ELR (cell line): ENCODE measurements around the gene WARS2.
A peak's percentile ranks its signal among the peaks of the same experiment; 100 is the strongest.

ENCODE experiments used
- DNase-seq: peaks from one replicate; pipeline ENCODE4 v3.0.0-alpha.2; 2015; ENCODE audit warnings: low read depth

The WARS2 gene

DNA sequence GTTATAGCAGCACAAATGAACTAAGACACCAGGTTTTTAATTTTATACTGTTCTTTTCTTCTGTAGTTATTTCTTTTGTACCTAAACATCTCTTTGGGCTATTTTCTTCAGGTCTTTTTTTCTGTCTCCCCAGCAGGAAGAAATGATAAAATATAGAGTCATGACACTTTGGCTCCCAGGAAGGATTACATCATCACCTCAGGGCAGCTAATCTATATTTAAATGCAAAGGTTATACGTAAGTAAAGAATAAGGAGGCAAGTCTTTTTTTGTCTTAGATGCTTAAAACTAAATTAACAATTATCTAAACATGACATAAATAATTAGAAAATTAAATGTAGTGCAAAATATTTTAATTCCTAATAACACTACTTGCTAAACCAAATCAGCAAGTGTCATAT lies 57.0 kb downstream of the WARS2 start:
- peak; percentile 15 for DNase-seq

DNA sequence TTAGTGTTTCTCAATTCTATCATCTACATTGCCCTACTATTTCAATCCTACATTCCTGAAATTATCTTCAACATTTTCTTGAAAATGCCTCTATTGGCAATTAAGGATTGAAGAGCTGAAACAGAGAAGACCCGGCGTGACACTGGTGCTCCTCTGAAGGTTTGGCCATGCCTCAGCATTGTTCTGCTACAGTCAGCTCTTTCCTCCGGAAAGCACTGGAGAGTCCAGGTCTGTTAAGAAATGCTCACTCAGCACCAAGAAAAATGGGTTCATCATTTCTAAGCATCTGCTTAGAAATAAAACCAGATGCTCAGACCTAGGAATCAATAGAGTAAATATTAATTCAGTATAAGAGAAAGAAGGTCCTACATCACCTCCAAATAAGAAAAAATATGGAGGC lies 58.8 kb downstream of the WARS2 start:
- DNase-seq: no peak

DNA sequence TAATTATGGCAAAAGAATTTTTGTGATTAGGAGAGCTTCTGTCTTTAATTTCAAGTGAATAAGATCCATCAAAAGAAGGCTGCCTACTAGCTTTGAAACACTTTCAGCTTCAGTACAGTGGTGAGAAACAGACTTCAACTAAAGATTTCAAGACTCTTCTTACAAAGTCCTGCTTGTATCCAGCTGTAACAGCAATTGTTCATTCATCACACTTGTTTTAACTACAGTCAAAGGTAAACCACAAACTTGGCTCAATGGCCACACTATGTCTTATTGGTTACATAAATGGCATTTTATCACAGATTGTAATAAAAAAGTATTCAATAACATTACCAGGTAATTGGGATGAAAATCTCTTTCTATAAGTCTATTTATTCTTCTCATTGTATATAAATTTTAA lies 59.2 kb downstream of the WARS2 start:
- DNase-seq: peak; percentile 12

DNA sequence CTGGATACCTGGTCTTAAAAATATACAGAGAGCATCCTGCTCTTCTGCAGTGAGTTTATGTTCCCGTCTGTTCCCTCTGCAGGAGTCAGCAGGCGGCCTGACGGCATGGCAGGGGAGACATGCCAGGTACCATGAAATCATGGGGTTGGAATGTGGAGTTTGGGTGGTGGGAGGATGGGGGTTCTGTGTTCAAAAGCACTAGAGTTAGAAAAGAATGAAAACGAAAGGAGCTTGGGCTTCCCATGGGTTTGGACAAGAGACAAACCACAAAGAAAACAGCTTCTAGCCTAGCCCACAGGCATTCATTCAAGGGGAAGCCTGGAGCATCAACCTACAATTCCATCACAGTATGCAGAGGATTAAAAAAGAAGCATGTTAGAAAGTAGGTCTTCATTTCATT lies 59.9 kb downstream of the WARS2 start:
- peak; percentile 79 for DNase-seq

DNA sequence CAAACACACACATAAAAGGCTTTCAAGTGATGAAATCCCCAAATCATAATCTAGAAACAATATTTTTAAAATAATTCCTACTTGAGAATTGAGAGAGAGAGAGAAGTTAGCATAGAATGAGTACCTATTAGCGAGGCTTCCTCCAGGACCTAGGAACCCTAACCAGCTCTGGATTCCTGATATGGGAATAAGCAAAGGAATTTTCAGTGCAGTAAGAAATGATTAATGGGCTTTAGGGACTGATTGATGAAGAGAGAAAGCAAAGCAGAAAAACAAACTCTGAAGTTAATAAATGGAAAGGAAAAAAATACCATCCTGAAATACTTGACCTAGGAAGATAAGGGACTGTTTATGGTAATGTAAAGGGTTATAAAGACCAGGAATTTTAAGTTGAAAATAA lies 60.6 kb downstream of the WARS2 start:
- no peak for DNase-seq

- DNase-seq: peak; percentile 55
These were observed 64.8 kb downstream of the WARS2 start for GRCh38 chr1:119075614-119076013.

- DNase-seq: no peak
These were observed 69.1 kb downstream of the WARS2 start for GRCh38 chr1:119071321-119071720.

GRCh38 chr1:119069682-119070081 lies 70.8 kb downstream of the WARS2 start:
- no peak for DNase-seq

DNA sequence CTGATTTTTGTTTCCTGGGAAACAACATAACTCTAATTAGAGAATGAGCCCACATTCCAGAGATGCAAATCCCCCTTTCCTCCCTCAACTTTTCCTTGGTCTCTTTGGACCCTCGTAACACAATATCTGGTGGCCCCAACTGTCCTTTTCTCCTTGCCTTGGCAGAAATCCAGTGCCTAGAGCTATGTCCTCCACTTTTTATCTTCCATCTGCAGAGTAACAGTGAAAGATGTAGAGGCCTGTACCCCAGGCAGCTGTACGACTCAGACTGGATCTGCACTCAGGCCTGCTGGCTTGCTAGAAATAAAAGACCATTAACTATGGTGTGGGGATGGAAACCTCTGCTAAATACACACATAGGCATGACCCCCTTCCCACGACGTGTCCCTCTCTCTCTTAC lies 72.0 kb downstream of the WARS2 start:
- DNase-seq: no peak

GRCh38 chr1:119061700-119062099 lies 78.8 kb downstream of the WARS2 start:
- no peak for DNase-seq

- DNase-seq: no peak
These were observed 84.9 kb downstream of the WARS2 start for GRCh38 chr1:119055568-119055967.

DNA sequence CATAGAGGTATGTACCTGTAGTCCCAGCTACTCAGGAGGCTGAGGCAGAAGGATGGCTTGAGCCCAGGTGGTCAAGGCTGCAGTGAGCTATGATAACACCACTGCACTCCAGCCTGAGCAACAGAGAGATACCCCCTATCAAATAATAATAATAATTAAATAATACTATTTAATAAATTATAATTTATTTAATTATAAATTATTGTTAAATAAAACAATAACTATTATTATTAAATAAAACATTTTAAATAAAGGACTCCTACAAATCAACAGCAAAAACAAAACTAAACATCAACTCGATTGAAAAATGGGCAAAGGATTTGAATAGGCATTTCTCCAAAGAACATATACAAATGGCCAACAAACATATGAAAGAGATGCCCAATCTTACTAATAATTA lies 86.5 kb downstream of the WARS2 start:
- no peak for DNase-seq

- DNase-seq: no peak
These were observed 88.2 kb downstream of the WARS2 start for GRCh38 chr1:119052267-119052666.

DNA sequence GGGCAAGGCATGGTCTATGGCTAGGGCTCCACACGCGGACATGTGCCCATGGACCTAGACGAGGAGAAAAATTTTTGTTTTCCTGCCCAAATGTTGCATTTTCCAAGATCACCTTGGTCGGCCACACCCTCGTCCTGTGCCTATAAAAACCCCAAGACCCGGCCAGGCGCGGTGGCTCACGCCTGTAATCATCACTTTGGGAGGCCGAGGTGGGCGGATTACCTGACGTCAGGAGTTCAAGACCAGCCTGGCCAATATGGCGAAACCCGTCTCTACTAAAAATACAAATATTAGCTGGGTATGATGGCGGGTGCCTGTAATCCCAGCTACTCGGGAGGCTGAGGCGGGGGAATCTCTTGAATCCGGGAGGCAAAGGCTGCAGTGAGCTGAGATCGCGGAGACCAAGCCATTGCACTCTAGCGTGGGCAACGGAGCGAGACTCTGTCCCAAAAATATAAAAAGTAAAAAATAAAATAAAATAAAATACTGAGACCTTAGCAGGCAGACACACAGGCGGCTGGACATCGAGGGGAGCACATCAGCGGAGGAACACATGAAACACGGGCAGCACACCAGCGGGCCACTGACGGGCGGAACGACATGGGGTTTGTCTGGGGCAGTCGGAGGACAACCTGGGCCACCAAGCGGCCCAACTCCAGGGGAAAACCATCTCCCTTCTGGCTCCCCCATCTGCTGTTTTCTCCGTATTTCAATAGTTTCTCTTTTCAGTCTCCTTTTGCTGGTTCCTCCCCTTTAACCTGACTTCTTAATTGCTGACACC lies 91.6 kb downstream of the WARS2 start:
- DNase-seq: no peak

DNA sequence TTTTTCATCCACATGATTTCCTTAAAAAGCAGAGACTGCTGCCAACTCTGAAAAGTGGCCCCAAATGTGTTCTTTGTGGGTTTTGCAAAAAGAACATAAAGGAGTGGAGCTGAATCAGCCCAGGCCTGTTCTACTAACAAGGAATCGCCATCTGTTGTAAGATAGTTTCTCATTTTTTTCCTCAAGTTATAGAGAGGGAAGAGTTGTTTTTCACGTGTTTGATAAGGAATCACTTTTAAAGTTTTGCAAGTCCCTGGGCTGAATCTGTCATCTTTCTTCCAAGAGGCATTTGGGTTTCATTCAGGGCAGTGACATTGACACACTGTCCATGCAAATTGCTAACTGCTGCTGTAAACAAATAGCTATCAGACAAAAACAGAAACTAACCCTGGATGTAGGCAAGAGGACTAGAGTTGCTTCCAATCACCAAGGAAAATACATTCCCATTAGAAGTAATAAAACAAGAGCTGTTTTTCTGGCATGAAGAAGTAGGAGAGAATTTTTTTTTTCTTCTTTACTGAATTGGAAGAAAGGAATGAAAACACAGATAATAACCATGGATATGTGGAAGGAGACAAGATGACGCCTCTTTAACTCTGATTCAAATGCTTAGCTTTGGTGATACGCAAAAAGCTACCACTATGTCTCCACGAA lies 93.5 kb downstream of the WARS2 start:
- DNase-seq: no peak

DNA sequence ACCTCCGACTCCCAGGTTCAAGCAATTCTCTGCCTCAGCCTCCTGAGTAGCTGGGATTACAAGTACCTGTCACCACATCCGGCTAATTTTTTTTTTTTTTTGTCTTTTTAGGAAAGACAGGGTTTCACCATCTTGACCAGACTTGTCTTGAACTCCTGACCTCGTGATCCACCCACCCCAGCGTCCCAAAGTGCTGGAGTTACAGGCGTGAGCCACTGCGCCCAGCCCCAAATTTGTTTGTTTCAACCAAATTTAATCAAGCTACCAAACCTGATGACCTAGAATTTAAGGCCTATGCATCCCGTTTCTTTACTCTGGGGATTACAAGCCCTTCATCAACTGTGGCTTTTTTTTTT lies 94.0 kb downstream of the WARS2 start:
- DNase-seq: no peak

- no peak for DNase-seq
These were observed 95.2 kb downstream of the WARS2 start for GRCh38 chr1:119045096-119045746.

DNA sequence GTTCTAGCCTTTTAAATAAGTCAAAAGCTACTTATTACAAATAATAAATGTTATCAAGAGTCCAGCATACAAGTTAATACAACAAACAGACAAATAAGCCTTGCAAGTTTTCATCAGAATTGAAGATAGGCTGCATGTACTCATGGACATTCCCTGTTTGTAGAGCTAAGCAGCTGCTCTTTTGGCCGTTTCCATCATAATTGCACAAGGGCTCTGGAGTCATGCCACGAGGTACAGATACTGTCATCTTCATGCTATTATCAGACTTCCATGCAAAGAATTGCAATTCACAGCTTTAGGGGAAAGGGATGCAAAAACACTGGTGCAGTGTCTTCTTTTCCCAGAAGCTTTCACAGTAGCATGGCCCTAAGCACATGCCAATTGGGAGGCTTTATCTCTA lies 99.5 kb downstream of the WARS2 start:
- DNase-seq: no peak

DNA sequence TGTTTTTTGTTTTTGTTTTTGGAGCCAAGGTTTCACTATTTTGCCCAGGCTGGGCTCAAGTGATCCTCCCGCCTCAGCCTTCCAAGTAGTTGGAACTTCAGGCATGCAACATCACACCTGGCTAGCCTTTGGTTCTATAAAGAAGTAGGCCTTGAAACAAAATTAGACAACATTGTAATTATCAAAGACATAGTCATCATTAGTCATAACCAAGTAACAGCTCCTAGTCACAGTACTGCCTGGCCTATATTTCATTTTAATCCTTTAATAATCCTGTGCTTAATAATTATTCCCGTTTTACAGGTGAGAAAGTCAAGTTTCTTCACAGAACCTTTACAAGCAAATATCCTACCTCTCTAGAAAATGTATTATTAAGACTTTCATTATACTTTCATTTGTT lies 100.0 kb downstream of the WARS2 start:
- no peak for DNase-seq

- DNase-seq: no peak
These were observed 102.1 kb downstream of the WARS2 start for GRCh38 chr1:119038363-119038762.

DNA sequence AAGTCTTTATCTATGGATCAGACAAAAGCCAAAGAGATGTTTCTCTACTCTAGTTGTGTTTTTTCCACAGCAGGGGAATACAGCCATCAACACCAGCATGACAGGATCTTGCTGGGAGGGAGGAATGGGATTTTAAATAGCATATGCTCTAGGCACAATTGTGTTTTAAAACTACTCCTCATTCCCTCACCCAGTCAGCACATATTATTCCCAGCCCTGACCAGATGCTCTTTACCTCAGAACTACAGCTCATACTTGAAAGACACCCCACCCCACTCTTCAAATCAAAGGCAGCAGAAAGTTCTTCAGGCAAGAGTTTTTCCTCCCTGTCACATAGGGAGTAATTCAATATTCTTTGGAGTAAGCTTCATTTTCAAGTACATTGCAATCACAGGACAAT lies 106.1 kb downstream of the WARS2 start:
- DNase-seq: no peak

DNA sequence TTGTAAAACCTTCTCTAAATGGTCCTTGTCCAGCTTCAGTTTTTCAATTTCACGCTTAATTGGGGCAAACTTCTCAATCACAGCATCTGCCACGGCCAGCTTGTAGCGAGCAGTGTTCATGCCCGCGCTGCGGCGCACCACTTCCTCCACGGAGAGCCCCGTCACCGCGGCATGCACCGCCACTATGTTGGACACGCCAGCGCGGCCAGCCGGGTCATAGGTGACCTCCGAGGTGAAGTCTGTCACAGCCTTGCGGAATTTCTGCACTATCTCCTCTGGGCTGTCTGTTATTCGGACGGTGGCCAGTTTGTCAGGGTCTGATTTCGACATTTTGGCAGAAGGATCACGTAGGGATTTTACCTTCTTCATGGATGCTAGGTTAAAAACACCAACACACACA lies 107.5 kb downstream of the WARS2 start:
- DNase-seq: no peak

GRCh38 chr1:119027759-119028158 lies 112.7 kb downstream of the WARS2 start:
- no peak for DNase-seq

GRCh38 chr1:119026956-119027355 lies 113.5 kb downstream of the WARS2 start:
- no peak for DNase-seq
